HepG2 (cell line): Measurements from ENCODE around the gene NPC1. TPM values are rescaled to one million over a fixed set of nuclear protein-coding genes. Genes with fewer than 3 reads are reported as not detected.
A peak's percentile ranks its signal among the peaks of the same experiment; 100 is the strongest.

Experiments used
- BHLHE40 ChIP-seq: IDR thresholded peaks from 2 replicates; pipeline ENCODE4 v1.6.1; 2011; ENCODE audit warnings: low read length, improper control_type of control experiment
- ELF4 ChIP-seq: sonication (generic); formaldehyde crosslinking; IDR thresholded peaks from 2 replicates; pipeline ENCODE4 v1.5.0; 2020; ENCODE audit warnings: missing genetic modification reagents, mild to moderate bottlenecking, moderate library complexity, borderline replicate concordance
- FOXK2 ChIP-seq: fragments of 450-650 bp; IDR thresholded peaks from 2 replicates; pipeline ENCODE4 v1.6.1; 2016
- GATAD1 ChIP-seq: IDR thresholded peaks from 2 replicates; pipeline ENCODE4 v1.6.1; 2016; ENCODE audit warnings: missing genetic modification reagents, missing compliant biosample characterization
- GTF2F1 ChIP-seq: fragments of 150-350 bp; IDR thresholded peaks from 2 replicates; pipeline ENCODE4 v1.6.1; 2014; ENCODE audit warnings: low read length
- JARID2 ChIP-seq: sonication (generic); formaldehyde crosslinking; IDR thresholded peaks from 2 replicates; pipeline ENCODE4 v1.8.1; 2023; ENCODE audit warnings: missing genetic modification reagents, inconsistent platforms; ENCODE audit not compliant: insufficient replicate concordance
- KLF15 ChIP-seq: sonication (generic); formaldehyde crosslinking; IDR thresholded peaks from 2 replicates; pipeline ENCODE4 v1.8.1; 2023; ENCODE audit warnings: borderline replicate concordance, mild to moderate bottlenecking, inconsistent platforms, missing genetic modification reagents, mixed read lengths
- MAFK ChIP-seq, 2 experiments: IDR thresholded peaks in 1 of 2; conservative IDR thresholded peaks in 1 of 2; 2 replicates each; pipeline ENCODE4 v1.6.1; 2011; ENCODE audit warnings: improper control_type of control experiment in 2 of 2, low read length in 2 of 2
- MED8 ChIP-seq: sonication (generic); formaldehyde crosslinking; IDR thresholded peaks from 2 replicates; pipeline ENCODE4 v1.8.1; 2023; ENCODE audit warnings: mild to moderate bottlenecking, missing genetic modification reagents; ENCODE audit not compliant: insufficient replicate concordance
- MIER2 ChIP-seq: IDR thresholded peaks from 2 replicates; pipeline ENCODE4 v1.6.1; 2016; ENCODE audit warnings: missing biosample characterization, missing genetic modification reagents
- RFX1 ChIP-seq: fragments of 450-650 bp; IDR thresholded peaks from 2 replicates; pipeline ENCODE4 v1.6.1; 2017
- SALL1 ChIP-seq: sonication (generic); formaldehyde crosslinking; IDR thresholded peaks from 2 replicates; pipeline ENCODE4 v1.8.0; 2022; ENCODE audit warnings: mild to moderate bottlenecking, missing genetic modification reagents
- SMC3 ChIP-seq: IDR thresholded peaks from 2 replicates; pipeline ENCODE4 v1.6.1; 2011; ENCODE audit warnings: low read length, improper control_type of control experiment
- ZNF331 ChIP-seq: sonication (generic); formaldehyde crosslinking; IDR thresholded peaks from 2 replicates; pipeline ENCODE4 v1.4.0; 2020; ENCODE audit warnings: missing genetic modification reagents
- ZNF891 ChIP-seq: sonication (generic); formaldehyde crosslinking; IDR thresholded peaks from 2 replicates; pipeline ENCODE4 v1.5.0; 2020; ENCODE audit warnings: mild to moderate bottlenecking, missing genetic modification reagents
- polyA plus RNA-seq, 8 experiments: library from polyadenylated mRNA; depleted of rRNA in 3 of 8; stranded (reverse) in 7 of 8; unstranded in 1 of 8; fragments of >200 nt; fragmentation: Illumina TruSeq in 4 of 8; extraction: Trizol in 4 of 8; gene quantifications; 2 replicates each; pipeline versions ENCODE4 v1.2.1 to v1.2.3, GENCODE V29; 2011 to 2016; ENCODE audit warnings: low read depth in 4 of 8, missing spikeins in 1 of 8, mixed read lengths in 1 of 8; ENCODE audit not compliant: insufficient read depth in 1 of 8
- total RNA-seq, 5 experiments: library from RNA; depleted of rRNA; stranded (reverse); fragments of >200 nt; fragmentation: Illumina TruSeq; extraction: Trizol; gene quantifications; 2 replicates each; pipeline ENCODE4 v1.2.3, GENCODE V29; 2016; ENCODE audit warnings: low read depth in 1 of 5
- TF ChIP-seq, protein P1 (sequence below): sonication (generic); formaldehyde crosslinking; IDR thresholded peaks from 2 replicates; pipeline ENCODE4 v1.4.0; 2020; ENCODE audit warnings: mild to moderate bottlenecking, missing genetic modification reagents
- TF ChIP-seq, protein P2 (sequence below): sonication (generic); formaldehyde crosslinking; IDR thresholded peaks from 2 replicates; pipeline ENCODE4 v1.9.0; 2021; ENCODE audit warnings: missing genetic modification reagents, borderline replicate concordance
- TF ChIP-seq, protein P3 (sequence below): sonication (generic); formaldehyde crosslinking; IDR thresholded peaks from 2 replicates; pipeline ENCODE4 v1.4.0; 2020; ENCODE audit warnings: mild to moderate bottlenecking, missing genetic modification reagents, borderline replicate concordance
- TF ChIP-seq, protein P4 (sequence below): sonication (generic); formaldehyde crosslinking; IDR thresholded peaks from 2 replicates; pipeline ENCODE4 v1.8.0; 2022; ENCODE audit warnings: missing genetic modification reagents, low read depth, mild to moderate bottlenecking, borderline replicate concordance

Gene NPC1
- total and polyA plus RNA-seq, 2 of the 13 experiments (the other 11 are each of a cell fraction or from before 2014, with no cell fraction given): 46.5 to 114 TPM

DNA sequence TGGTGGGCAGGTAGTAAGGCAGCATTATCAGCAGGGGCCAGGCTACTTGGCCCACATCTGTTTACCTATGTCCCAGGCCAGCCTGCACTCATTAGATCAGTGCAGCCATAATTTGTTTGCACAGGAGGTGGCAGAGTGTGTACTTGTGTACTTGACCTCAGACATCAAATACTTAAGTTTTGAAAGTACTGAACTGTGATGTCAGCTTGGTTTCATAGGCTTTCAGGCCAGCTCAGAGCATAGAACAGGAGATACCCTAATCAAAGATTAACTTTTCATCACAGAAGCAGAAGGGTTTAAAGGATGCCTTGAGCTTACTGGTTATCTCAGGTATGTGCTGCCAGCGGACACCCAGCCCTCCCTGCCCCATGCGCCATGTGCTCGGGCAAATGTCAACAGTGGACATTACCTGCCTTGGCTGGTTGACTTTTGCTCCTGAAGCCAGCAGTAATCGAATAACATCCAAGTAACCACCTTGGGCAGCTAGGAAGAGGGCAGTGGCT lies 43.2 kb upstream of the NPC1 start (continued):
- TF ChIP-seq, protein P1, sequence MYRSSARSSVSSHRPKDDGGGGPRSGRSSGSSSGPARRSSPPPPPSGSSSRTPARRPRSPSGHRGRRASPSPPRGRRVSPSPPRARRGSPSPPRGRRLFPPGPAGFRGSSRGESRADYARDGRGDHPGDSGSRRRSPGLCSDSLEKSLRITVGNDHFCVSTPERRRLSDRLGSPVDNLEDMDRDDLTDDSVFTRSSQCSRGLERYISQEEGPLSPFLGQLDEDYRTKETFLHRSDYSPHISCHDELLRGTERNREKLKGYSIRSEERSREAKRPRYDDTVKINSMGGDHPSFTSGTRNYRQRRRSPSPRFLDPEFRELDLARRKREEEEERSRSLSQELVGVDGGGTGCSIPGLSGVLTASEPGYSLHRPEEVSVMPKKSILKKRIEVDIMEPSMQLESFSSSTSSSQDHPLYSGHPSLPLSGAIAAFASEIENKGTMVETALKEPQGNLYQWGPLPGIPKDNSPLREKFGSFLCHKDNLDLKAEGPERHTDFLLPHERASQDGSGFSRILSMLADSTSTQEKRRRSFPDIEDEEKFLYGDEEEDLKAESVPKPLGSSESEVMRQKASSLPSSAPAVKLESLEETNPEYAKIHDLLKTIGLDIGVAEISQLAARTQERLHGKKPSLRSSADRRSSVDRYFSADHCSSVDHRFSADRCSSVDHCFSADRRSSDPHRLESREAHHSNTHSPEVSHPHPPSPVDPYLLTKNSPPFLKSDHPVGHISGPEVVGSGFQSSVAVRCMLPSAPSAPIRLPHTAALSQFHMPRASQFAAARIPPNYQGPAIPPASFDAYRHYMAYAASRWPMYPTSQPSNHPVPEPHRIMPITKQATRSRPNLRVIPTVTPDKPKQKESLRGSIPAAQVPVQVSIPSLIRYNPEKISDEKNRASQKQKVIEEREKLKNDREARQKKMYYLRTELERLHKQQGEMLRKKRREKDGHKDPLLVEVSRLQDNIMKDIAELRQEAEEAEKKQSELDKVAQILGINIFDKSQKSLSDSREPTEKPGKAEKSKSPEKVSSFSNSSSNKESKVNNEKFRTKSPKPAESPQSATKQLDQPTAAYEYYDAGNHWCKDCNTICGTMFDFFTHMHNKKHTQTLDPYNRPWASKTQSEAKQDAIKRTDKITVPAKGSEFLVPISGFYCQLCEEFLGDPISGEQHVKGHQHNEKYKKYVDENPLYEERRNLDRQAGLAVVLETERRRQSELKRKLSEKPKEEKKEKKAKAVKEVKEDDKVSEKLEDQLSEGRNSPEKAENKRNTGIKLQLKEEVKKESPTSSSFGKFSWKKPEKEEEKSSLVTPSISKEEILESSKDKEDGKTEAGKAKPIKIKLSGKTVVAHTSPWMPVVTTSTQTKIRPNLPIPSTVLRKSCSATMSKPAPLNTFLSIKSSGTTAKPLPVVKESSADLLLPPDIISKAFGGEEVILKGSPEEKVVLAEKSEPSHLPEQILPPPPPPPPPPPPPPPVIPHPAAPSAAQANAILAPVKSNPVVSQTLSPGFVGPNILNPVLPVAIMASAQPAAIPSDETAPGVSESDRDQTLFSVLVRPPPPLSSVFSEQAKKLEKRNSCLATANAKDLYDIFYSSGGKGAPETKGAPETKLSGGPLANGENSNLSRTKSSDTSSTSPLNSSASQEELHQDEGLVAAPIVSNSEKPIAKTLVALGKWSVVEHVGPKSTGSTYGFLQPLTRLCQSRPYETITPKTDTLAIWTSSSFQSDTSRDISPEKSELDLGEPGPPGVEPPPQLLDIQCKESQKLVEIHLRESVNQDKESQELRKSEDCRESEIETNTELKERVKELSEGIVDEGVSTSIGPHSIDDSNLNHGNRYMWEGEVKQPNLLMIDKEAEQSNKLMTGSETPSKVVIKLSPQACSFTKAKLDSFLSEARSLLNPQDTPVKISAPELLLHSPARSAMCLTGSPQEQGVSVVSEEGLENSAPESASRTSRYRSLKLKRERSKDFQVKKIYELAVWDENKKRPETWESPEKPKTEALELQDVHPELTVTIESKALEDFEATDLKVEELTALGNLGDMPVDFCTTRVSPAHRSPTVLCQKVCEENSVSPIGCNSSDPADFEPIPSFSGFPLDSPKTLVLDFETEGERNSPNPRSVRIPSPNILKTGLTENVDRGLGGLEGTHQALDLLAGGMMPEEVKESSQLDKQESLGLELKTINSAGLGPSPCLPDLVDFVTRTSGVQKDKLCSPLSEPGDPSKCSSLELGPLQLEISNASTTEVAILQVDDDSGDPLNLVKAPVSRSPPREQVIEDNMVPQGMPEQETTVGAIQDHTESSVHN: no peak
- TF ChIP-seq ZNF331 (no peak), MAFK (conservative IDR thresholded peaks at IDR 0.05 in 1 of 2, IDR thresholded peaks at IDR 0.05 in 1 of 2; ENCODE audit: low read length in 2 of 2) (no peak), FOXK2 (no peak; the same call in 1 of the 2 replicates), GATAD1 (CRISPR knock-in tag) (no peak), JARID2 (CRISPR knock-in tag) (no peak), GTF2F1 (no peak), SALL1 (CRISPR knock-in tag) (peak; percentile 83), KLF15 (CRISPR knock-in tag) (no peak), SMC3 (0 out of 2 replicates have a peak, but pooled peaks have one; percentile 13), MED8 (CRISPR knock-in tag) (no peak), MIER2 (no peak), ELF4 (CRISPR knock-in tag) (no peak), BHLHE40 (peak; percentile 45; the same call in 1 of the 2 replicates), RFX1 (no peak), ZNF891 (no peak)
- TF ChIP-seq, protein P2, sequence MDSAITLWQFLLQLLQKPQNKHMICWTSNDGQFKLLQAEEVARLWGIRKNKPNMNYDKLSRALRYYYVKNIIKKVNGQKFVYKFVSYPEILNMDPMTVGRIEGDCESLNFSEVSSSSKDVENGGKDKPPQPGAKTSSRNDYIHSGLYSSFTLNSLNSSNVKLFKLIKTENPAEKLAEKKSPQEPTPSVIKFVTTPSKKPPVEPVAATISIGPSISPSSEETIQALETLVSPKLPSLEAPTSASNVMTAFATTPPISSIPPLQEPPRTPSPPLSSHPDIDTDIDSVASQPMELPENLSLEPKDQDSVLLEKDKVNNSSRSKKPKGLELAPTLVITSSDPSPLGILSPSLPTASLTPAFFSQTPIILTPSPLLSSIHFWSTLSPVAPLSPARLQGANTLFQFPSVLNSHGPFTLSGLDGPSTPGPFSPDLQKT (CRISPR knock-in tag): no peak
- TF ChIP-seq, protein P3, sequence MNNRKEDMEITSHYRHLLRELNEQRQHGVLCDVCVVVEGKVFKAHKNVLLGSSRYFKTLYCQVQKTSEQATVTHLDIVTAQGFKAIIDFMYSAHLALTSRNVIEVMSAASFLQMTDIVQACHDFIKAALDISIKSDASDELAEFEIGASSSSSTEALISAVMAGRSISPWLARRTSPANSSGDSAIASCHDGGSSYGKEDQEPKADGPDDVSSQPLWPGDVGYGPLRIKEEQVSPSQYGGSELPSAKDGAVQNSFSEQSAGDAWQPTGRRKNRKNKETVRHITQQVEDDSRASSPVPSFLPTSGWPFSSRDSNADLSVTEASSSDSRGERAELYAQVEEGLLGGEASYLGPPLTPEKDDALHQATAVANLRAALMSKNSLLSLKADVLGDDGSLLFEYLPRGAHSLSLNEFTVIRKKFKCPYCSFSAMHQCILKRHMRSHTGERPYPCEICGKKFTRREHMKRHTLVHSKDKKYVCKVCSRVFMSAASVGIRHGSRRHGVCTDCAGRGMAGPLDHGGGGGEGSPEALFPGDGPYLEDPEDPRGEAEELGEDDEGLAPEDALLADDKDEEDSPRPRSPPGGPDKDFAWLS (CRISPR knock-in tag): no peak
- TF ChIP-seq, protein P4, sequence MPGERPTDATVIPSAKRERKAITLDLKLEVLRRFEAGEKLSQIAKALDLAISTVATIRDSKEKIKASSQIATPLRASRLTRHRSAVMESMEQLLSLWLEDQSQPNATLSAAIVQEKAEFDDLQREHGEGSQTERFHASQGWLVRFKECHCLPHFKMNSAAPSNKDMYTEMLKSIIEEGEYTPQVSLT (CRISPR knock-in tag): no peak
